Measurements from ENCODE around the gene MACROH2A2.

DNA sequence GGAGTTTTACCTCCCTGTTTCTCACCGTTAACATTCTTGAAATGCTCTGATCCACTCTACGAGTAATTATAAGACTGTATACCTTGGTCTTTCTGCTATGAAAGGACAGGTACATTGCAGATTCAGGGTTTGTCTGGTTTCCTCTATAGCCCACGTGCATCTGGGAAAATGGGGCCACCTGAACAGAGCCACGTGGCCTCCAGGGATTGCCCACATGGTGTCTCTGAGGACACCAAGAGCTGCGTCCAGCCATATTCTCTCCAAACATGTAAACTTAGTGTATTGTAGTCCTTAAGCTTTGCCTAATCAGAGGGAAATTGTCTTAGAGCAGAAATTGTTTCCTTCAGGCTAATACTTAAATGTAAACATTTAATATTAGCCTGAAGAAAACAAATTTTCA is 16.7 kb downstream of the MACROH2A2 start:
- TF ChIP-seq, protein P1, sequence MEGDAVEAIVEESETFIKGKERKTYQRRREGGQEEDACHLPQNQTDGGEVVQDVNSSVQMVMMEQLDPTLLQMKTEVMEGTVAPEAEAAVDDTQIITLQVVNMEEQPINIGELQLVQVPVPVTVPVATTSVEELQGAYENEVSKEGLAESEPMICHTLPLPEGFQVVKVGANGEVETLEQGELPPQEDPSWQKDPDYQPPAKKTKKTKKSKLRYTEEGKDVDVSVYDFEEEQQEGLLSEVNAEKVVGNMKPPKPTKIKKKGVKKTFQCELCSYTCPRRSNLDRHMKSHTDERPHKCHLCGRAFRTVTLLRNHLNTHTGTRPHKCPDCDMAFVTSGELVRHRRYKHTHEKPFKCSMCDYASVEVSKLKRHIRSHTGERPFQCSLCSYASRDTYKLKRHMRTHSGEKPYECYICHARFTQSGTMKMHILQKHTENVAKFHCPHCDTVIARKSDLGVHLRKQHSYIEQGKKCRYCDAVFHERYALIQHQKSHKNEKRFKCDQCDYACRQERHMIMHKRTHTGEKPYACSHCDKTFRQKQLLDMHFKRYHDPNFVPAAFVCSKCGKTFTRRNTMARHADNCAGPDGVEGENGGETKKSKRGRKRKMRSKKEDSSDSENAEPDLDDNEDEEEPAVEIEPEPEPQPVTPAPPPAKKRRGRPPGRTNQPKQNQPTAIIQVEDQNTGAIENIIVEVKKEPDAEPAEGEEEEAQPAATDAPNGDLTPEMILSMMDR (IDR thresholded peaks at IDR 0.05): no peak
- TF ChIP-seq EZH2 (IDR thresholded peaks at IDR 0.05; ENCODE audit: borderline replicate concordance, insufficient read depth, low read depth, low read length, poor library complexity, severe bottlenecking): no peak
